ENCODE measurements around the gene MPV17.

The MPV17 gene, protein sequence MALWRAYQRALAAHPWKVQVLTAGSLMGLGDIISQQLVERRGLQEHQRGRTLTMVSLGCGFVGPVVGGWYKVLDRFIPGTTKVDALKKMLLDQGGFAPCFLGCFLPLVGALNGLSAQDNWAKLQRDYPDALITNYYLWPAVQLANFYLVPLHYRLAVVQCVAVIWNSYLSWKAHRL

DNA sequence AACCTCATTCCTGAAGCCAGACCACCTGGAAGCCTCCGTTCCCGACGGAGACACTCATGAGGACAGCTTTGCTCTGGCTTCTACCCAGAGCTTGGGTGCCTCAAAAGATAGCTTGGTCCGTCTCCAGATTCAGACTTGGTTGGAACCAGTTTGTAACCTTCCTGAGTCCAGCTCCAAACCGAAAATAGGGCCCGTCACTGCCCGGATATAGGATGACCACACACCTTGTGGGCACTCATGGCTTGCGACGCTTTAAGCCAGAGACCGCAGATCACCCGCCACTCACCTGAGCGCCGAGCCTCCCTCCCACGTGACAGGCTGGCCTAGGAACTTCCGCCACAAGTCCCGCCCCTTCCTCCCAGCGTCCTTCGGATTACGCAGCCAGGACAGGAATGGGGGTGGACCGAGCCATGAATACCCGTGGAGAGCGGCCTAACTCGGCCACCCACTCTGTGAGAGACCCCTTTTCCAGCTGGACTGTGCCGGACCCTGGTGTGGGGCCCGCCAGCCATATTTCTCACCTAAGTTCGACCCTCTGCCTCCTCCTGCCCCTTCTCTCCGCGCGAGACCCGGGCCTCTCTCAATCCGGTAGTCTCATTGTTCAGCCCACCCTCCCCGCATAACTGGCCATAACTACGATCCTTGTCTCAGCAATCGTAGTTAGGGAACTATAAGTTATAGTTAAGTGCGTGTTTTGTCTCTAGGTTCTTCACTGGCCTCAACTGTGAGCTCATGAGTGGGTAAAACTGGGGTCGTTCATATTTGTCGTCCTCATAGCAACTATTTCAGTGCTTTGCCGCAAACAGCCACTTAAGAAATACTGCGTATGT lies at the start of gene MPV17:
MPV17 (minus strand) TSS at position 332 of the 830 bp plus-strand sequence. CDS start 580 bp downstream, outside the sequence.
- H3K4me3 ChIP-seq (ENCODE audit: low read depth, low read length) = peak within 1 kb of the TSS; percentile 88
- no peak for TF ChIP-seq CTCF (IDR thresholded peaks at IDR 0.05; ENCODE audit: borderline replicate concordance, insufficient read depth, low read depth, low read length)

- no peak for TF ChIP-seq CTCF (IDR thresholded peaks at IDR 0.05; ENCODE audit: borderline replicate concordance, insufficient read depth, low read depth, low read length)
- peak overlapping the region; percentile 74 for H3K4me3 ChIP-seq (ENCODE audit: low read depth, low read length)
Measured at GRCh38 chr2:27370816-27371620, 48.1 kb upstream of the MPV17 start.

- peak; percentile 86 for TF ChIP-seq CTCF (IDR thresholded peaks at IDR 0.05; ENCODE audit: borderline replicate concordance, insufficient read depth, low read depth, low read length)
- peak within 1 kb of the TSS; percentile 85 for H3K4me3 ChIP-seq (ENCODE audit: low read depth, low read length)
Measured at GRCh38 chr2:27370026-27370815, 47.3 kb upstream of the MPV17 start, which contains the start of the genes EIF2B4 and SNX17. Gene EIF2B4, minus strand, starts transcription at chr2:27370338. Its CDS starts 24 bp downstream, at chr2:27370314. Gene SNX17, plus strand, starts transcription at chr2:27370616. Its CDS starts 128 bp downstream, at chr2:27370744.

DNA sequence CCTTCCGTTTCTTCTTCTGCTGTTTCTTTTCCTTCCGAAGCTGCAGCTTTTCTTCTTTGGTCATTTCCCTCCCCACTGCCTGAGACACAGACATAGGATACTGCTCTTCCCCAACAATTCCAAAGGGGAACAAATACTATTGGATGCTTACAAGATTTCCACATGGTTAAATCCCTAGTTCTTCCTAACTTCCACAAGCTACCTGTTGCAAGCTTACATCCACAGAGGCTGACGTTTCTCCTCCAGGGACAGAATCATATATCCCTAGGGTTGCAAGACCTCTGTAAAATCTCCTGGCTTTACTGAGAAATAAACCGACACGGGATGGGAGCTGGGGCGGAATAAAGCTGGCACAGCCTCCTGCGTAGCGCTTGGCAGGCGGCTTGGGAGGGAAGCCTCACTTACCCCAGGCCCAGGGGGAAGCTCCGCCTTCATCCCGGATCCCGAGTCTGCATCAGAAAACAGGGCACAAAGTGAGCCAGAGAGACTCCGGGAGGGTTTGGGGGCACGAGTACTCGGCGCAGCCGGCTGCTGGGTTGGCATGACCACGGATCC lies 46.7 kb upstream of the MPV17 start:
- TF ChIP-seq CTCF (IDR thresholded peaks at IDR 0.05; ENCODE audit: borderline replicate concordance, insufficient read depth, low read depth, low read length) = no peak
- H3K4me3 ChIP-seq (ENCODE audit: low read depth, low read length) = peak overlapping the region; percentile 85

- no peak for TF ChIP-seq CTCF (IDR thresholded peaks at IDR 0.05; ENCODE audit: borderline replicate concordance, insufficient read depth, low read depth, low read length)
Measured at GRCh38 chr2:27363933-27364332, 41.0 kb upstream of the MPV17 start.

More at GRCh38 chr2:27363933-27364332, 41.0 kb upstream of the MPV17 start:
- H3K4me3 ChIP-seq (ENCODE audit: low read depth, low read length) = no peak overlapping the region

Measured in GM12875 (cell line).